ENCODE data around the gene SNX25. TPM values are rescaled to one million over a fixed set of nuclear protein-coding genes. Genes with fewer than 3 reads are reported as not detected.
"Not testable (repeated sequence)": the region's sequence is repeated elsewhere in the genome, so short reads cannot be mapped to it uniquely, and the experiment has no call there.

The SNX25 gene
- polyA plus RNA-seq, 4 donors: 20.2 to 28.5 (median 23.5) TPM

- DNase-seq (ENCODE audit: low read depth in 4 of 4, low spot score in 2 of 4): no peak
Observed at GRCh38 chr4:185332575-185333464, 123.4 kb downstream of the SNX25 start.

- no peak for DNase-seq (ENCODE audit: low read depth in 4 of 4, low spot score in 2 of 4)
Observed at GRCh38 chr4:185334326-185334725, 124.9 kb downstream of the SNX25 start.

DNA sequence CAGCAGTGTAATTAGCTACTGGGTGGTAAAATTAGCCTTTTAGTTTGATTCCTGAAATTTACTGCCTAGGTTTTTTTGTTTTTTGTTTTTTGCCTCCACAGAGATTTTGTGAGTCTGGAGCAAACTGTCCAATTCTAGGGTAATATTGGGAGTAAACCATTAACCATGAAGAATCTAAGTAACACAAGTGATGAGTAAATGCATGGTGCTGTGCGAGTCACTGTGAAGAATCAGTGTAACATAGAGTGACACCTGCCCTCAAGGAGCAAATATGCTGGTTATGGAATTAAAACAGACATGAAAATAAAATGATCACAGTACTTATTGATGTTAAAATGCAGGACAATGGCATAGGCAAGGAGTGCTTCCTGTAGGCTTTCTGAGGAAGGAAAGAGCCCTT, 126.2 kb downstream of the SNX25 start:
- no peak for DNase-seq (ENCODE audit: low read depth in 4 of 4, low spot score in 2 of 4)

DNA sequence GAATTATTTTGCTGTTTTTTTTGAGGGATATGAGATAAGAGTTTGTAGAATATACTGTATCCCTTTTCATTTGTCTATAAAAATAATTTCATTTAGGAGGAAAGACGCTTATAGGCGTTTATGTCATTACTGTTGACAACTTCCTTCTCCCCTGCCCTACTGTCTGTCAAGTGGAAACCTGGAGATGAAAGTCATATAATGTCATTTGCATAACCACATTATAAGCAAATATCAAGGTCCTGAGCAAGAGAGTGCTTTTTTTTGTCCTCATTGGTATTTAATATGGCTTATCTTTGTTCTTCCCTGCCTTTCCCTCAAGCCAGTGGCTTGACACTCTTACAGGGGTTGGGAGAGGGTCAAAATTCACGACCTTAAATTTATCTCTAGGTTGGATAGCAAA, 130.5 kb downstream of the SNX25 start:
- no peak for DNase-seq (ENCODE audit: low read depth in 4 of 4, low spot score in 2 of 4)

GRCh38 chr4:185341377-185341776, 132.0 kb downstream of the SNX25 start:
- no peak for DNase-seq (ENCODE audit: low read depth in 4 of 4, low spot score in 2 of 4)

- DNase-seq (ENCODE audit: low read depth in 4 of 4, low spot score in 2 of 4): no peak
Observed at GRCh38 chr4:185341841-185342240, 132.4 kb downstream of the SNX25 start.

- no peak for DNase-seq (ENCODE audit: low read depth in 4 of 4, low spot score in 2 of 4)
Observed at GRCh38 chr4:185343726-185344581, 134.6 kb downstream of the SNX25 start.

GRCh38 chr4:185344743-185345538, 135.5 kb downstream of the SNX25 start:
- DNase-seq (ENCODE audit: low read depth in 4 of 4, low spot score in 2 of 4): no peak

- DNase-seq (ENCODE audit: low read depth in 4 of 4, low spot score in 2 of 4): no peak
Observed at GRCh38 chr4:185346975-185347601, 137.7 kb downstream of the SNX25 start.

GRCh38 chr4:185351691-185352090, 142.3 kb downstream of the SNX25 start:
- DNase-seq (ENCODE audit: low read depth in 4 of 4, low spot score in 2 of 4): no peak

GRCh38 chr4:185352202-185352601, 142.8 kb downstream of the SNX25 start:
- DNase-seq (ENCODE audit: low read depth in 4 of 4, low spot score in 2 of 4): no peak

DNA sequence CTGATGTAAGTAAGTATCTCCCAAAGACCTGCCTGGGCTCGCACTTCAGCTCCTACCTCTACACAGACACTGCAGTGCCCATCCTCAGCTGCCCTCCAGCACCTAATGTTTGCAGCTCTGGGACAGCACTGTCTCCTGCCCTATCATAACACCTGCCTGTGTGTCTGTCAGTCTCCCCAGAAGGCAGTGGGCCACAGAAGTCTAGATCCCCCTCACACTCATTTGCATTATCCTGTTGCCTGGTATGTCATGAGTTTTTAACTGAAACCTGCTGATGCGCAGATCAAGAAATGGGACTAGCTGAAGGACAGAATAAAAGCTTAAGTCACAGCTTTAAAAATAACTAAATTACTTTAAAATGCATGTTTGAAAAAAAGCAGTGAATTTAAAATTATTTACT, 143.3 kb downstream of the SNX25 start:
- DNase-seq (ENCODE audit: low read depth in 4 of 4, low spot score in 2 of 4): no peak

DNA sequence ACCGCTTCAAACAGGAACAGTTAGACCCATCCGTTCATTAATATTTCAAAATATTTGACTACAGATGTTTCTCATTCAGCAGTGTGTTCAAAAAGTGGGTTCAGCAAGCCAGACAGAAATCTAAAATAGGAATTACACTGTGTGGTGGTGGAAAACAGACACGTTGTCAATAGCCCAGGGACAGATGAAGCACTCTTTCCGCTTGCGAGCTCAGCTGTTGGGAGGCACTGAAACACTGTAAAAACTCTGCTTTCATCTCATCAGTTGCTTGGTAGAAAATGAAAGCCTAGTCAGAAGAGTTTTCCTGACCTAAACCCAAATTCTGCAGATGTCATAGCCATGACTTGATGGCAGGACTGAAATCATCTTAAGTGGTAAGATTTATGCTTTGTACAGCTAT, 147.8 kb downstream of the SNX25 start:
- no peak for DNase-seq (ENCODE audit: low read depth in 4 of 4, low spot score in 2 of 4)

DNA sequence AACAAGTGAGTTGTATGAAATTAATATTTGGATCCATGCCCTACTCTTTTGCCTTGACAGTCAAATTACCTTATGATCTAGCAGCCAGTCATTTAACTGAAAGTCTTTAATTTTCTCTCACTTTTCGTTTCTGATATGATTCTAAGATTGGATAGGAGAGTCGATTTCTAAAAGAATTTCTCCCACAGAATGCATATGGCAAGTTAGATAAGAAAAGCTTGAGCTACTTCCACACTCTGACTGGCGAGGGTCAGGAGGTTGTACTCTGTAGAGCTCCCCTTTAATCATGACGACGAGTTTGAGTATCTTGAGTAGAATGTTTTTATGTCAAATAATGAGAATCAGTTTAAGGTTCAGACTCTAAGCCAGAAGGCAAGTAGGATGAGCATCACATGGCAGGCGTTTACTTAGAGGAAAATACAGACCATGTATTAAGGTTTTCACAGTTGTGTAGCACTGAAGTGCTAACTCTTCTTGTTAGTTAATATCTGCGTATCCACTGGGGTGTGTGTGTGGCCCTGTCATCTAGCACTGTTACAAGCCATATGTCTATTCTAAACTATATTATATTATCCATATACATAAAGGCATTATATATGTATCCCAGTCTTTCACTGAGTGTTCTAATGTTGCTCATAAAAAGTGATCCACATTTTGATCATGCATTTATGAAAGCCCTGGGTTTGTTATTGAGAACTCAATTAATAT, 148.5 kb downstream of the SNX25 start:
- no peak for DNase-seq (ENCODE audit: low read depth in 4 of 4, low spot score in 2 of 4)

GRCh38 chr4:185358514-185358913, 149.1 kb downstream of the SNX25 start:
- DNase-seq (ENCODE audit: low read depth in 4 of 4, low spot score in 2 of 4): no peak

GRCh38 chr4:185358959-185359358, 149.6 kb downstream of the SNX25 start:
- no peak for DNase-seq (ENCODE audit: low read depth in 4 of 4, low spot score in 2 of 4)

GRCh38 chr4:185359767-185360446, 150.5 kb downstream of the SNX25 start:
- DNase-seq (ENCODE audit: low read depth in 4 of 4, low spot score in 2 of 4): no peak

DNA sequence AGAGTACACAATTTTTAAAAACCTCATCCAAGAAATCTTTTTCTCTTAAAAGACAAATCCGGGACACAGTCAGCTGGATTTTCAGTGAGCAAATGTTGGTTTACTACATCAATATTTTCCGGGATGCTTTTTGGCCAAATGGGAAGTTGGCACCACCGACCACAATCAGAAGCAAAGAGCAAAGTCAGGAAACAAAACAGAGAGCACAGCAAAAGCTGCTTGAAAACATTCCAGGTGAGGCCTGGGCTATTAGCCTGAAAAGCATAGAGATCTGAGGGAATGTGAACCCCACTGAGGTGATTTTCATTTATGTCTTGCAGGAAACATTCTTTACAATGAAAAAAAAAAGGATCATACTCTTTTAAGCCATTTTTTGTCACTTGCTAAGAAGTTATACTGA, 152.5 kb downstream of the SNX25 start:
- no peak for DNase-seq (ENCODE audit: low read depth in 4 of 4, low spot score in 2 of 4)

- DNase-seq (ENCODE audit: low read depth in 4 of 4, low spot score in 2 of 4): not testable (repeated sequence)
Observed at GRCh38 chr4:185362570-185362969, 153.2 kb downstream of the SNX25 start.
